GM12878 (cell line): ENCODE results near the gene RFX1. TPM values are rescaled to one million over a fixed set of nuclear protein-coding genes. Genes with fewer than 3 reads are reported as not detected.

Source experiments
- ATAC-seq: fragments of 200-7000 bp; cut with Tn5 transposase; 3 replicates; pipeline ENCODE4 v1.9.1; 2020; ENCODE audit warnings: mild to moderate bottlenecking, moderate library complexity
- BruUV-seq: library from RNA; stranded (reverse); fragments of 400-500 nt; replicated peaks from 2 replicates; lab custom pipeline; 2021; lab: Mats Ljungman, UMichigan
- CTCF ChIA-PET: fragments of 300-600 bp; sonication (Branson Sonifier 250); formaldehyde crosslinking; extraction: SDS; loops from one replicate; lab custom pipeline; 2021; ENCODE audit warnings: inconsistent platforms; lab: Yijun Ruan, JAX
- POLR2A ChIA-PET: fragments of 350-600 bp; formaldehyde crosslinking; extraction: SDS; loops from one replicate; lab custom pipeline; 2021; ENCODE audit warnings: inconsistent platforms; lab: Charles Lee
- RAD21 ChIA-PET: fragments of 300-600 bp; sonication (Branson Sonifier 250); formaldehyde crosslinking; loops from one replicate; lab custom pipeline; 2023; ENCODE audit warnings: antibody characterized with exemption; ENCODE audit not compliant: unreplicated experiment; lab: Charles Lee
- SMC1A ChIA-PET: fragments of 300-600 bp; sonication (Branson Sonifier 250); formaldehyde crosslinking; loops from one replicate; lab custom pipeline; 2023; ENCODE audit not compliant: unreplicated experiment, uncharacterized antibody; lab: Charles Lee
- DNase-seq: peaks from one replicate; pipeline ENCODE4 v3.0.0-alpha.2; 2011; ENCODE audit warnings: low read depth, low spot score
- FAIRE-seq: peaks from 3 replicates; lab custom pipeline; 2011; peaks lifted over from hg19 to GRCh38; lab: Jason Lieb, UNC
- H2AFZ ChIP-seq: 2 replicates; pipeline ENCODE4 v1.6.0; 2011; ENCODE audit warnings: low read depth, low read length, control low read depth; ENCODE audit not compliant: control insufficient read depth
- H3K27ac ChIP-seq: 2 replicates; pipeline ENCODE4 v1.5.1; 2011; ENCODE audit warnings: control low read depth; ENCODE audit not compliant: control insufficient read depth, insufficient read depth
- H3K27me3 ChIP-seq, 2 experiments: replicated peaks in 1 of 2; 2 replicates each; pipeline versions ENCODE4 v1.6.0 to v1.6.1; 2011; ENCODE audit warnings: low read length in 1 of 2; ENCODE audit not compliant: control insufficient read depth in 2 of 2, insufficient read depth in 2 of 2
- H3K36me3 ChIP-seq, 2 experiments: 2 replicates each; pipeline ENCODE4 v1.5.1; 2011; ENCODE audit warnings: low read length in 1 of 2; ENCODE audit not compliant: control insufficient read depth in 2 of 2, insufficient read depth in 2 of 2
- H3K4me1 ChIP-seq: 2 replicates; pipeline ENCODE4 v1.6.1; 2011; ENCODE audit warnings: mild to moderate bottlenecking, low read length, moderate library complexity, mixed read lengths; ENCODE audit not compliant: control insufficient read depth, insufficient read depth
- H3K4me2 ChIP-seq: 2 replicates; pipeline ENCODE4 v1.6.0; 2011; ENCODE audit warnings: control low read depth; ENCODE audit not compliant: control insufficient read depth, insufficient read depth
- H3K4me3 ChIP-seq: fragments of 200-600 bp; sonication (generic); 2 replicates; pipeline ENCODE4 v1.5.1; 2016
- H3K79me2 ChIP-seq: 2 replicates; pipeline ENCODE4 v1.6.0; 2011; ENCODE audit warnings: low read length; ENCODE audit not compliant: control insufficient read depth, insufficient read depth
- H3K9ac ChIP-seq: 2 replicates; pipeline ENCODE4 v1.8.0; 2011; ENCODE audit warnings: low read length, control low read depth, mixed read lengths; ENCODE audit not compliant: control insufficient read depth, insufficient read depth
- H3K9me3 ChIP-seq: replicated peaks from 3 replicates; pipeline ENCODE4 v1.5.1; 2011; ENCODE audit warnings: mild to moderate bottlenecking, low read length; ENCODE audit not compliant: control insufficient read depth, insufficient read depth
- H4K20me1 ChIP-seq: 2 replicates; pipeline ENCODE4 v1.6.0; 2011; ENCODE audit not compliant: control insufficient read depth, insufficient read depth
- CBX3 ChIP-seq: fragments of 200-600 bp; sonication (generic); IDR thresholded peaks from 2 replicates; pipeline ENCODE4 v1.6.1; 2016; ENCODE audit warnings: low read depth, borderline replicate concordance
- GABPA ChIP-seq: IDR thresholded peaks from 2 replicates; pipeline ENCODE4 v1.6.1; 2014; ENCODE audit warnings: antibody characterized with exemption, low read depth, mild to moderate bottlenecking, inconsistent platforms
- IKZF2 ChIP-seq, 2 experiments: fragments of 450-650 bp; IDR thresholded peaks; 2 replicates each; pipeline ENCODE4 v1.6.1; 2017; ENCODE audit warnings: mild to moderate bottlenecking in 2 of 2, moderate library complexity in 2 of 2
- NFIC ChIP-seq: IDR thresholded peaks from 2 replicates; pipeline ENCODE4 v1.6.1; 2012; ENCODE audit warnings: low read depth, mild to moderate bottlenecking, inconsistent platforms, low read length, moderate library complexity
- PML ChIP-seq: IDR thresholded peaks from 2 replicates; pipeline ENCODE4 v1.6.1; 2012; ENCODE audit warnings: low read length, inconsistent platforms
- POLR2AphosphoS2 ChIP-seq: IDR thresholded peaks from 2 replicates; pipeline ENCODE4 v1.6.1; 2011; ENCODE audit warnings: low read depth, mild to moderate bottlenecking, low read length, improper control_type of control experiment, moderate library complexity
- RELA ChIP-seq: fragments of 450-650 bp; IDR thresholded peaks from 2 replicates; pipeline ENCODE4 v1.8.0; 2014; ENCODE audit warnings: borderline replicate concordance; ENCODE audit not compliant: partially characterized antibody
- TARDBP ChIP-seq: IDR thresholded peaks from 2 replicates; pipeline ENCODE4 v1.6.1; 2016; ENCODE audit warnings: borderline replicate concordance
- YBX1 ChIP-seq: fragments of 450-650 bp; IDR thresholded peaks from 2 replicates; pipeline ENCODE4 v1.6.1; 2016; ENCODE audit warnings: antibody characterized with exemption
- WGBS: methylation state at CpG from one replicate; pipeline ENCODE4 v1.1.6; 2016; ENCODE audit warnings: low lambda C conversion rate; ENCODE audit not compliant: insufficient replicate concordance, insufficient coverage; ENCODE audit errors: missing lambda C conversion rate; 5-methylcytosine and 5-hydroxymethylcytosine counted together
- in situ Hi-C: fragments of 300-500 bp; cut with MboI; formaldehyde crosslinking; loops from 9 replicates; pipeline ENCODE4 v1.14.3; 2018; ENCODE audit warnings: mixed read lengths
- intact Hi-C: fragments of 100-400 bp; cut with micrococcal nuclease; formaldehyde crosslinking; loops from one replicate; pipeline ENCODE4 v1.14.2; 2022; ENCODE audit not compliant: unreplicated experiment
- polyA plus RNA-seq, 11 experiments: library from polyadenylated mRNA; depleted of rRNA in 4 of 11; unstranded in 6 of 11; stranded (reverse) in 5 of 11; fragments of >200 nt; fragmentation: Nextera tagmentation in 4 of 11; fragmentation: Illumina TruSeq in 1 of 11; extraction: Ambion mirVana in 4 of 11; extraction: Trizol in 1 of 11; gene quantifications; 1 replicate in 1 of 11; 2 replicates in 10 of 11; pipeline versions ENCODE4 v1.2.1 to v1.2.3, GENCODE V29; 2011 to 2016; ENCODE audit warnings: inconsistent platforms in 2 of 11, missing spikeins in 2 of 11, low read depth in 1 of 11
- total RNA-seq, 4 experiments: library from RNA; depleted of rRNA in 3 of 4; stranded (reverse); fragments of >200 nt in 3 of 4; fragmentation: Illumina TruSeq in 1 of 4; extraction: Trizol in 1 of 4; gene quantifications; 2 replicates each; pipeline versions ENCODE4 v1.2.1 to v1.2.3, GENCODE V29; 2013 to 2021
- TF ChIP-seq, protein P1 (sequence below): fragments of 450-650 bp; IDR thresholded peaks from 2 replicates; pipeline ENCODE4 v1.6.1; 2017; ENCODE audit warnings: borderline replicate concordance
- TF ChIP-seq, protein P2 (sequence below): IDR thresholded peaks from 2 replicates; pipeline ENCODE4 v1.6.1; 2012; ENCODE audit warnings: low read depth, low read length, improper control_type of control experiment

RFX1 gene
- total and polyA plus RNA-seq, 10 of the 15 experiments (the other 5 are each of a cell fraction or from before 2014, with no cell fraction given): 0.05 to 11.0 (median 1.5) TPM

DNA sequence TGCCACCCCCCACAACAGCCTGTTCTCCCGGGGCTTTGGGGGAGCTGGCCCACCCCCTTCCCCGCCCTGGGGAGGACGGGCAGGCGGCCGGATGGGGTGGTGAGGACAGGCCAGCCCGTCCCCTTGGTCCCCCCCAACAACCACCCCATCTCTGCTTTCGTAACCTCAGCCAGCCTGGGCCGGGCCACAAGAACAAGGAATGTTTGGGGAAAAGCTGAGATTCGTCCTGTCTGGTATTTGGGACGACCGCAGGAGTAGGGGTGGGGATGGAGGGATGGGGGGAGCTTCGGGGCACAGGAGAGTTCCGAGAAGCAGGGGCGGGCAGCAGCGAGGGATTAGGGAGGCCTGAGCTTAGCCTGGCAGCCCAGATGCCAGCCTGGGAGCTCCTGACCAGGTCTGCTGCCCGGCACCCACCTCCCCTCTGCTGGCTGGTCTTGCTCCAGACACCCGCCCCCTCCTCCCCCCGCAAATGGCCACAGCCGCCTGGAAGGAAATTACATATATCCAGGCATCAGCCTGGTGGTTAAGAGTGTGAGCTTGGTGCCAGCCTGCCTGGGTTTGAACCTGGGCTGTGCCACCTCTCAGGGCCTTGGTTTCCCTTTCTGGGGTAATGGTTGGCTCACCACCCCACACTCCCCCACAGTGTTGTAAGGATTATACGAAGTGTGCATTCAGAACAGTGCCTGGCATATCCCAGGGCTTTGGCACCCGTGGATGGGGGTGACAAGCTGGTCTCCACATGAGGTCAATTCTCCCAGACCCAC is 67.6 kb downstream of the RFX1 start, which contains the start of gene PODNL1:
Gene PODNL1 (minus strand): TSS at position 117 of the 764 bp plus-strand sequence. CDS start 236 bp downstream, outside the sequence.
- H3K36me3 ChIP-seq: no peaks in the 10 kb centered on the region
- H3K4me2 ChIP-seq: no peak within 1 kb of the TSS
- TF ChIP-seq POLR2AphosphoS2: no peak
- no peak for TF ChIP-seq GABPA
- no peak for TF ChIP-seq PML
- no peak for TF ChIP-seq NFIC
- no peak for TF ChIP-seq RELA
- TF ChIP-seq IKZF2 (IDR thresholded peaks at IDR 0.05): no peak
- no peak for TF ChIP-seq TARDBP
- TF ChIP-seq CBX3: no peak
- TF ChIP-seq, protein P1, sequence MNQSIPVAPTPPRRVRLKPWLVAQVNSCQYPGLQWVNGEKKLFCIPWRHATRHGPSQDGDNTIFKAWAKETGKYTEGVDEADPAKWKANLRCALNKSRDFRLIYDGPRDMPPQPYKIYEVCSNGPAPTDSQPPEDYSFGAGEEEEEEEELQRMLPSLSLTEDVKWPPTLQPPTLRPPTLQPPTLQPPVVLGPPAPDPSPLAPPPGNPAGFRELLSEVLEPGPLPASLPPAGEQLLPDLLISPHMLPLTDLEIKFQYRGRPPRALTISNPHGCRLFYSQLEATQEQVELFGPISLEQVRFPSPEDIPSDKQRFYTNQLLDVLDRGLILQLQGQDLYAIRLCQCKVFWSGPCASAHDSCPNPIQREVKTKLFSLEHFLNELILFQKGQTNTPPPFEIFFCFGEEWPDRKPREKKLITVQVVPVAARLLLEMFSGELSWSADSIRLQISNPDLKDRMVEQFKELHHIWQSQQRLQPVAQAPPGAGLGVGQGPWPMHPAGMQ: no peak
- TF ChIP-seq YBX1: no peak
- TF ChIP-seq, protein P2, sequence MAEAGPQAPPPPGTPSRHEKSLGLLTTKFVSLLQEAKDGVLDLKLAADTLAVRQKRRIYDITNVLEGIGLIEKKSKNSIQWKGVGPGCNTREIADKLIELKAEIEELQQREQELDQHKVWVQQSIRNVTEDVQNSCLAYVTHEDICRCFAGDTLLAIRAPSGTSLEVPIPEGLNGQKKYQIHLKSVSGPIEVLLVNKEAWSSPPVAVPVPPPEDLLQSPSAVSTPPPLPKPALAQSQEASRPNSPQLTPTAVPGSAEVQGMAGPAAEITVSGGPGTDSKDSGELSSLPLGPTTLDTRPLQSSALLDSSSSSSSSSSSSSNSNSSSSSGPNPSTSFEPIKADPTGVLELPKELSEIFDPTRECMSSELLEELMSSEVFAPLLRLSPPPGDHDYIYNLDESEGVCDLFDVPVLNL: no peak
- TF ChIP-seq, all 136 proteins: peak for 0
- Histone ChIP-seq H3K79me2 (no peaks in the 10 kb centered on the region), H3K9me3 (peaks cover 2% of the 10 kb centered on the region; the same call in 1 of the 3 replicates), H3K4me1 (no peaks in the 10 kb centered on the region), H3K27ac (no peak within 1 kb of the TSS), H3K4me3 (no peak within 1 kb of the TSS), H2AFZ (no peak within 1 kb of the TSS), H3K27me3 (no peaks in the 10 kb centered on the region; a peak in 1 of 4 replicates), H4K20me1 (no peaks in the 10 kb centered on the region), H3K9ac (no peak within 1 kb of the TSS)
- ChIA-PET SMC1A (interaction anchor here (1.2 to 1.7 kb wide), 2 partner anchors 13 to 14 kb away, joined by 3 read pairs; no protein-coding TSS in a partner anchor), RAD21 (no interaction called here), POLR2A (interaction anchor here (0.6 kb wide), 2 partner anchors 104 to 109 kb away, joined by 3 to 8 read pairs; no protein-coding TSS in a partner anchor), CTCF (no interaction called here)
- FAIRE-seq (no peak), ATAC-seq (no peak), DNase-seq (no peak)
- intact Hi-C loops (no loop called here), in situ Hi-C loops (no loop called here)
- BruUV-seq: no TSS peak
- 26% methylated on average over 17 of the region's 21 CpGs for WGBS
